HFF-Myc (cell line): ENCODE data around the gene TMLHE.
"Not testable (repeated sequence)": the region's sequence is repeated elsewhere in the genome, so short reads cannot be mapped to it uniquely, and the experiment has no call there.

Source experiments
- DNase-seq: peaks from one replicate; pipeline ENCODE4 v3.0.0-alpha.2; 2011; ENCODE audit warnings: low read depth; ENCODE audit errors: extremely low read depth
- H3K4me3 ChIP-seq: replicated peaks from 2 replicates; pipeline ENCODE4 v1.5.1; 2011; ENCODE audit warnings: low read depth, mild to moderate bottlenecking, control low read depth, low read length
- CTCF ChIP-seq: IDR thresholded peaks from 2 replicates; pipeline ENCODE4 v1.5.1; 2012; ENCODE audit warnings: mild to moderate bottlenecking, low read depth, low read length, control low read depth; ENCODE audit errors: missing control alignments

Gene TMLHE

DNA sequence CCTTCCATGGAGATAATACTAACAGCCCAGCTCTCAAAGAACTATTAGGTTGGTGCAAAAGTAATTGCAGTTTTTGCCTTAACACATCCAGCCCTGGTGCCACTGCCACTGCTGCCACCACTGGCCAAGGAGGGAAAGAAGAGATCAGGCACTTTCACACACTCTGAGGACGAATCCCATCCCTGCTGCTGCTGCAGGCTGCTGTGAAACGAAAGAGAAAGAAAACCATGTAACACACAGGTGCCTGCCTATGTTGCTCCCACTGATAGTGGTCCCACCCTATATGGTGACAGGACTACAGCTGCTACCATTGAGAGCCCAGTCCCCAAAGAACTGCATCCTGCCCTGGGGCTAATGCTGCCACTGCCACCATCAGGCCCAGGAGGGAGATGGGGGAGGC, 35.1 kb downstream of the TMLHE start:
- H3K4me3 ChIP-seq = no peak overlapping the region
- no peak for DNase-seq
- no peak for TF ChIP-seq CTCF

- no peak for TF ChIP-seq CTCF
- no peak for DNase-seq
- no peak overlapping the region for H3K4me3 ChIP-seq
Observed at GRCh38 chrX:155563099-155563498, 49.7 kb downstream of the TMLHE start.

DNA sequence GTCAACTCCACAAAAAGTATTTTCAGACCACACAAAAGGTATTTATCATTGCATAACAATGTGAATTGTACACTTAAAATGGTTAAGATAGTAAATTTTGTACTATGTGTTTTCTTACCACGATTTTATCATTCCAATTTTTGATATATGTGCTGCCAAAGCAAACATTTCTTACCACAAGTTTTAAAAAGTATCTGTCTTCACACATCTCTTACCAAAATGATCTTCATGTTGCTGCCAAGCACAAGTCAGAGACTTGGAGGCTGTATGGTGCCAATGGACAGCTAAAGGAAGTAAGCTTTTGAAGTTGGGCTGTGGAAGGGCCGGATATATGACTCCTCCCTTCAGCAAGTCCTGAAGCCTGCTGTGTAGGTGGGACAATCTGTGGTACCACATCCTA, 67.9 kb downstream of the TMLHE start:
- DNase-seq = no peak
- no peak for TF ChIP-seq CTCF
- no peak overlapping the region for H3K4me3 ChIP-seq

DNA sequence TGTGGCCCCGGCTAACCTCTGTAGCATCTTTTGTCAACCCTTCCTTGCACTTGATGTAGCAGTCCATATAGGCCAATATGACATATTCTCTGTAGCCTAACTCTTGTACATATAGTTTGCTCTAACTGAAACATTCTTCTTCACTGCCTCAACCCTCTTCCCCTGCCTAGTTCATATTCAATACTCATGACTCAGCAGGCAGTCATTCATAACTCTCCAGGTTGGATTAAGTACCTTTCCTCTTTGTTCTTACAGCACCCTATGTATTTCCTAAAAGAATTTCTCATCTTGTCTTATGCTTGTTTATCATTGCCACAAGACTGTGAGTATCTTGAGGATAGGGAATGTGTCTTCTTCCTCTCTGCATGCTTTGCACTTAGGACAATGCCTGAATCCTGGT, 76.9 kb downstream of the TMLHE start:
- TF ChIP-seq CTCF = no peak
- no peak overlapping the region for H3K4me3 ChIP-seq
- no peak for DNase-seq

- no peak for DNase-seq
- no peak for TF ChIP-seq CTCF
- H3K4me3 ChIP-seq = no peak overlapping the region
Observed at GRCh38 chrX:155534800-155535199, 78.0 kb downstream of the TMLHE start.

GRCh38 chrX:155527023-155527422, 85.7 kb downstream of the TMLHE start:
- DNase-seq, H3K4me3 ChIP-seq: not testable (repeated sequence)

GRCh38 chrX:155514225-155514624, 98.5 kb downstream of the TMLHE start:
- DNase-seq = no peak
- TF ChIP-seq CTCF = no peak
- no peak overlapping the region for H3K4me3 ChIP-seq
